H1 (cell line): ENCODE data around the gene RICTOR. TPM values are rescaled to one million over a fixed set of nuclear protein-coding genes. Genes with fewer than 3 reads are reported as not detected.

ENCODE experiments used
- CTCF ChIA-PET: fragments of 300-600 bp; sonication (Branson Sonifier 250); formaldehyde crosslinking; loops from one replicate; lab custom pipeline; 2021; ENCODE audit not compliant: partially characterized antibody; lab: Charles Lee
- POLR2A ChIA-PET: fragments of 300-600 bp; sonication (Branson Sonifier 250); formaldehyde crosslinking; loops from one replicate; lab custom pipeline; 2021; ENCODE audit warnings: inconsistent platforms; ENCODE audit not compliant: partially characterized antibody; lab: Charles Lee
- DNase-seq, 2 experiments: peaks; one replicate each; pipeline versions ENCODE4 v3.0.0 to v3.0.0-alpha.2; 2010 to 2022; ENCODE audit warnings: low spot score in 2 of 2, low read depth in 1 of 2, mixed read lengths in 1 of 2
- FAIRE-seq: peaks from 2 replicates; lab custom pipeline; 2011; peaks lifted over from hg19 to GRCh38; lab: Jason Lieb, UNC
- H2AFZ ChIP-seq: 2 replicates; pipeline ENCODE4 v1.8.1; 2012; ENCODE audit warnings: low read length, inconsistent platforms
- H2AK5ac ChIP-seq: 2 replicates; pipeline ENCODE4 v1.6.1; 2013; ENCODE audit warnings: low read depth, low read length
- H2BK120ac ChIP-seq: replicated peaks from 2 replicates; pipeline ENCODE3; 2013; ENCODE audit warnings: low read depth, low read length, inconsistent platforms
- H2BK12ac ChIP-seq: 2 replicates; pipeline ENCODE4 v1.6.1; 2013; ENCODE audit warnings: low read depth, low read length
- H2BK15ac ChIP-seq: 2 replicates; pipeline ENCODE4 v1.6.1; 2013; ENCODE audit warnings: low read length
- H2BK20ac ChIP-seq: 2 replicates; pipeline ENCODE4 v1.6.1; 2013; ENCODE audit warnings: low read length
- H2BK5ac ChIP-seq: 2 replicates; pipeline ENCODE4 v1.6.1; 2013; ENCODE audit warnings: low read depth, low read length
- H3K14ac ChIP-seq: 2 replicates; pipeline ENCODE4 v1.6.1; 2013; ENCODE audit warnings: inconsistent platforms; ENCODE audit not compliant: insufficient read length
- H3K18ac ChIP-seq: 2 replicates; pipeline ENCODE4 v1.6.1; 2013; ENCODE audit warnings: low read length; ENCODE audit errors: extremely low read depth
- H3K23ac ChIP-seq: 2 replicates; pipeline ENCODE4 v1.6.1; 2013; ENCODE audit warnings: inconsistent platforms; ENCODE audit not compliant: insufficient read length
- H3K23me2 ChIP-seq: 2 replicates; pipeline ENCODE4 v1.6.1; 2013; ENCODE audit warnings: low read depth, low read length
- H3K27ac ChIP-seq: 2 replicates; pipeline ENCODE4 v1.6.1; 2011; ENCODE audit warnings: low read depth, low read length, inconsistent platforms
- H3K27me3 ChIP-seq, 4 experiments: replicated peaks in 1 of 4; 1 replicate in 1 of 4; 2 replicates in 3 of 4; pipeline versions ENCODE4 v1.6.1 to v1.8.1; 2011 to 2013; ENCODE audit warnings: low read length in 3 of 4, mild to moderate bottlenecking in 3 of 4, inconsistent platforms in 2 of 4, mixed read lengths in 2 of 4, moderate library complexity in 1 of 4; ENCODE audit not compliant: control insufficient read depth in 3 of 4, insufficient read depth in 3 of 4; ENCODE audit errors: extremely low read depth in 1 of 4
- H3K36me3 ChIP-seq, 4 experiments: 2 replicates each; pipeline versions ENCODE4 v1.6.1 to v1.8.1; 2011 to 2013; ENCODE audit warnings: mild to moderate bottlenecking in 4 of 4, low read length in 3 of 4, moderate library complexity in 2 of 4, control low read depth in 1 of 4, inconsistent platforms in 1 of 4; ENCODE audit not compliant: insufficient read depth in 4 of 4, control insufficient read depth in 2 of 4
- H3K4ac ChIP-seq: replicated peaks from 2 replicates; pipeline ENCODE3; 2013; ENCODE audit warnings: low read length, low read depth, mixed read lengths, inconsistent platforms; ENCODE audit not compliant: insufficient read length
- H3K4me1 ChIP-seq, 4 experiments: replicated peaks in 1 of 4; 1 replicate in 1 of 4; 2 replicates in 3 of 4; pipeline versions ENCODE4 v1.6.1 to v1.8.1; 2011 to 2013; ENCODE audit warnings: low read length in 3 of 4, inconsistent platforms in 2 of 4, mixed read lengths in 1 of 4; ENCODE audit not compliant: insufficient read depth in 4 of 4, control insufficient read depth in 3 of 4
- H3K4me2 ChIP-seq, 2 experiments: 2 replicates each; pipeline versions ENCODE4 v1.6.1 to v1.8.1; 2011 to 2013; ENCODE audit warnings: low read depth in 2 of 2, low read length in 2 of 2, control low read depth in 1 of 2, inconsistent platforms in 1 of 2, mild to moderate bottlenecking in 1 of 2; ENCODE audit not compliant: insufficient read depth in 1 of 2
- H3K4me3 ChIP-seq, 4 experiments: fragments of 200-600, 300-600 bp in 1 of 4; sonication (generic), shearing (Covaris generic), sonication (Bioruptor Twin) in 1 of 4; 2 replicates each; pipeline versions ENCODE4 v1.5.1 to v1.8.1; 2011 to 2016; ENCODE audit warnings: low read length in 4 of 4, low read depth in 3 of 4, control low read depth in 2 of 4, inconsistent platforms in 2 of 4, mild to moderate bottlenecking in 2 of 4, mixed read lengths in 1 of 4, moderate library complexity in 1 of 4; ENCODE audit not compliant: insufficient read depth in 2 of 4; ENCODE audit errors: extremely low read depth in 1 of 4
- H3K56ac ChIP-seq: replicated peaks from 2 replicates; pipeline ENCODE3; 2013; ENCODE audit warnings: low read depth, mild to moderate bottlenecking, mixed read lengths, low read length, inconsistent platforms; ENCODE audit not compliant: insufficient read length
- H3K79me1 ChIP-seq: 2 replicates; pipeline ENCODE4 v1.6.1; 2013; ENCODE audit warnings: low read depth, low read length, control low read depth
- H3K79me2 ChIP-seq, 2 experiments: 2 replicates each; pipeline versions ENCODE4 v1.6.1 to v1.8.1; 2012 to 2013; ENCODE audit warnings: low read length in 2 of 2, mild to moderate bottlenecking in 2 of 2, inconsistent platforms in 1 of 2; ENCODE audit not compliant: insufficient read depth in 2 of 2, control insufficient read depth in 1 of 2
- H3K9ac ChIP-seq, 4 experiments: replicated peaks in 1 of 4; 1 replicate in 1 of 4; 2 replicates in 3 of 4; pipeline versions ENCODE4 v1.6.1 to v1.8.1; 2011 to 2013; ENCODE audit warnings: low read depth in 3 of 4, low read length in 3 of 4, control low read depth in 2 of 4, mild to moderate bottlenecking in 2 of 4, moderate library complexity in 2 of 4, inconsistent platforms in 1 of 4; ENCODE audit errors: extremely low read depth in 1 of 4
- H3K9me3 ChIP-seq, 2 experiments: 2 replicates each; pipeline versions ENCODE4 v1.6.1 to v1.8.1; 2012 to 2013; ENCODE audit warnings: mild to moderate bottlenecking in 2 of 2, moderate library complexity in 2 of 2, control low read depth in 1 of 2, inconsistent platforms in 1 of 2, low read depth in 1 of 2, low read length in 1 of 2, mixed read lengths in 1 of 2; ENCODE audit not compliant: insufficient read depth in 2 of 2
- H4K20me1 ChIP-seq, 2 experiments: replicated peaks in 1 of 2; 2 replicates each; pipeline versions ENCODE3 to v1.8.1; 2011 to 2013; ENCODE audit warnings: inconsistent platforms in 2 of 2, low read length in 2 of 2, mild to moderate bottlenecking in 1 of 2; ENCODE audit not compliant: insufficient read depth in 2 of 2, control insufficient read depth in 1 of 2
- H4K5ac ChIP-seq: 2 replicates; pipeline ENCODE4 v1.6.1; 2013; ENCODE audit warnings: low read length, low read depth, mixed read lengths, inconsistent platforms; ENCODE audit not compliant: insufficient read length
- H4K8ac ChIP-seq: 2 replicates; pipeline ENCODE4 v1.8.0; 2013; ENCODE audit warnings: mild to moderate bottlenecking, moderate library complexity, low read length, inconsistent platforms; ENCODE audit not compliant: insufficient read depth; ENCODE audit errors: extremely low read depth
- H4K91ac ChIP-seq: replicated peaks from 2 replicates; pipeline ENCODE3; 2013; ENCODE audit warnings: low read length, mixed read lengths, inconsistent platforms; ENCODE audit not compliant: insufficient read length
- BACH1 ChIP-seq: IDR thresholded peaks from 2 replicates; pipeline ENCODE4 v1.6.1; 2012; ENCODE audit warnings: low read length, improper control_type of control experiment
- CHD1 ChIP-seq: IDR thresholded peaks from 2 replicates; pipeline ENCODE4 v1.6.1; 2012; ENCODE audit warnings: low read depth, low read length, improper control_type of control experiment
- NANOG ChIP-seq: IDR thresholded peaks from 2 replicates; pipeline ENCODE4 v1.6.1; 2011; ENCODE audit warnings: low read length, low read depth, mild to moderate bottlenecking, inconsistent platforms; ENCODE audit not compliant: insufficient read depth, poor library complexity, severe bottlenecking
- RXRA ChIP-seq: IDR thresholded peaks from 2 replicates; pipeline ENCODE4 v1.6.1; 2011; ENCODE audit warnings: low read depth, mild to moderate bottlenecking, low read length, moderate library complexity; ENCODE audit not compliant: insufficient read depth
- SIN3A ChIP-seq, 2 experiments: IDR thresholded peaks in 1 of 2; conservative IDR thresholded peaks in 1 of 2; 2 replicates each; pipeline ENCODE4 v1.6.1; 2011 to 2012; ENCODE audit warnings: low read length in 2 of 2, improper control_type of control experiment in 1 of 2, low read depth in 1 of 2, mild to moderate bottlenecking in 1 of 2
- TAF7 ChIP-seq: optimal IDR thresholded peaks from 2 replicates; pipeline ENCODE3; 2011; ENCODE audit warnings: low read depth, mild to moderate bottlenecking, inconsistent platforms, low read length, moderate library complexity, borderline replicate concordance
- ZNF274 ChIP-seq: IDR thresholded peaks from 2 replicates; pipeline ENCODE4 v1.7.0; 2012; ENCODE audit warnings: low read length, borderline replicate concordance; ENCODE audit errors: extremely low read depth
- WGBS, 2 experiments: shearing (Covaris generic) in 1 of 2; methylation state at CpG; one replicate each; pipeline versions ENCODE4 v1.1.6 to v1.1.7; 2013 to 2015; ENCODE audit warnings: low lambda C conversion rate in 2 of 2, mixed read lengths in 2 of 2, inconsistent platforms in 1 of 2, low coverage in 1 of 2, missing lambda C conversion rate in 1 of 2; ENCODE audit not compliant: insufficient replicate concordance in 2 of 2, insufficient coverage in 1 of 2, insufficient read length in 1 of 2; ENCODE audit errors: extremely low coverage in 1 of 2, missing lambda C conversion rate in 1 of 2; 5-methylcytosine and 5-hydroxymethylcytosine counted together
- polyA plus RNA-seq, 7 experiments: library from polyadenylated mRNA; depleted of rRNA in 3 of 7; stranded (reverse) in 5 of 7; unstranded in 2 of 7; fragments of >200 nt in 5 of 7; fragments of 200-250 nt in 2 of 7; gene quantifications; 1 replicate in 5 of 7; 2 replicates in 1 of 7; 4 replicates in 1 of 7; pipeline versions ENCODE4 v1.2.1 to v1.2.3, GENCODE V29; 2011 to 2013; ENCODE audit warnings: missing spikeins in 2 of 7, mixed read lengths in 2 of 7
- total RNA-seq: library from RNA; stranded (reverse); fragmentation: NEBNext Ultra II Directional; extraction: Animal tissue kit (Norgen Biotek cat#: 25700); gene quantifications from 2 replicates; pipeline ENCODE4 v1.2.1, GENCODE V29; 2021

Gene RICTOR
- total and polyA plus RNA-seq, 2 of the 8 experiments (the other 6 are each of a cell fraction or from before 2014, with no cell fraction given): 4.3 to 26.6 TPM

- Histone ChIP-seq H4K5ac (no peak overlapping the region), H3K4me2 (no peak overlapping the region), H3K4me3 (no peak overlapping the region), H3K4me1 (no peaks in the 10 kb centered on the region), H3K9me3 (no peaks in the 10 kb centered on the region), H3K79me2 (no peaks in the 10 kb centered on the region), H3K18ac (no peak overlapping the region), H4K20me1 (no peaks in the 10 kb centered on the region), H3K23me2 (no peaks in the 10 kb centered on the region), H2AK5ac (no peak overlapping the region), H2BK12ac (no peak overlapping the region), H2BK15ac (no peak overlapping the region), H3K23ac (no peak overlapping the region), H4K91ac (no peak overlapping the region), H3K9ac (no peak overlapping the region), H3K36me3 (no peaks in the 10 kb centered on the region; a peak in 1 of 8 replicates), H3K27me3 (no peaks in the 10 kb centered on the region), H4K8ac (no peak overlapping the region), H3K4ac (no peak overlapping the region), H3K79me1 (no peaks in the 10 kb centered on the region), H3K27ac (no peak overlapping the region), H3K14ac (no peak overlapping the region), H2BK120ac (no peak overlapping the region), H3K56ac (no peak overlapping the region), H2BK5ac (no peak overlapping the region), H2BK20ac (no peak overlapping the region), H2AFZ (no peak overlapping the region)
- CTCF ChIA-PET: interaction anchor here (0.6 to 1.2 kb wide), 4 partner anchors 9 to 151 kb away, joined by 3 to 7 read pairs (median 4); no protein-coding TSS in a partner anchor
- POLR2A ChIA-PET: no interaction called here
- 86% methylated on average over 2 of the region's 2 CpGs; no CpG with 5 or more reads in 1 of the 2 experiments for WGBS, 2 experiments
- DNase-seq (no peak), FAIRE-seq (no peak)
- TF ChIP-seq ZNF274: no peak
- no peak for TF ChIP-seq BACH1
- TF ChIP-seq CHD1: no peak
- no peak for TF ChIP-seq TAF7
- no peak for TF ChIP-seq SIN3A (conservative IDR thresholded peaks at IDR 0.05 in 1 of 2, IDR thresholded peaks at IDR 0.05 in 1 of 2; ENCODE audit: low read depth in 1 of 2, low read length in 2 of 2)
- TF ChIP-seq NANOG: no peak
- TF ChIP-seq RXRA: no peak
Observed at GRCh38 chr5:39001683-39002082, 72.5 kb downstream of the RICTOR start.
